Left cardiac atrium (tissue), 4 donors: ENCODE results near the gene FBXO21. TPM values are rescaled to one million over a fixed set of nuclear protein-coding genes. Genes with fewer than 3 reads are reported as not detected.
"Not testable (repeated sequence)": the region's sequence is repeated elsewhere in the genome, so short reads cannot be mapped to it uniquely, and the experiment has no call there.

Source experiments
- ATAC-seq, 2 donors: fragments of 200-7000 bp; cut with Tn5 transposase; one replicate each; pipeline ENCODE4 v1.9.1; 2020; ENCODE audit warnings: mild to moderate bottlenecking in 2 of 2, moderate library complexity in 2 of 2
- DNase-seq: peaks from one replicate; pipeline ENCODE4 v3.0.0-alpha.2; 2020
- intact Hi-C, 2 donors: fragments of 100-400 bp; cut with DNase I; formaldehyde crosslinking; loops; one replicate each; pipeline versions ENCODE4 v1.14.1 to v1.15.1; 2022 to 2023
- total RNA-seq, 2 donors: library from RNA; stranded (reverse); fragmentation: NEBNext Ultra II Directional; extraction: Animal tissue kit (Norgen Biotek cat#: 25700); gene quantifications; one replicate each; pipeline ENCODE4 v1.2.1, GENCODE V29; 2021
- donor health status: DM: no; HTN: yes; CAD: no.
- donor health status: DM: no; HTN: yes; CAD: no; lungs with severe emphysema.
- donor health status: DM: yes; HTN: yes; CAD: no.
- donor health status: Dilated cardiomyopathy.

Gene FBXO21
- total RNA-seq, 2 donors from 2014 or later, result 36.5 to 41.8 TPM

DNA sequence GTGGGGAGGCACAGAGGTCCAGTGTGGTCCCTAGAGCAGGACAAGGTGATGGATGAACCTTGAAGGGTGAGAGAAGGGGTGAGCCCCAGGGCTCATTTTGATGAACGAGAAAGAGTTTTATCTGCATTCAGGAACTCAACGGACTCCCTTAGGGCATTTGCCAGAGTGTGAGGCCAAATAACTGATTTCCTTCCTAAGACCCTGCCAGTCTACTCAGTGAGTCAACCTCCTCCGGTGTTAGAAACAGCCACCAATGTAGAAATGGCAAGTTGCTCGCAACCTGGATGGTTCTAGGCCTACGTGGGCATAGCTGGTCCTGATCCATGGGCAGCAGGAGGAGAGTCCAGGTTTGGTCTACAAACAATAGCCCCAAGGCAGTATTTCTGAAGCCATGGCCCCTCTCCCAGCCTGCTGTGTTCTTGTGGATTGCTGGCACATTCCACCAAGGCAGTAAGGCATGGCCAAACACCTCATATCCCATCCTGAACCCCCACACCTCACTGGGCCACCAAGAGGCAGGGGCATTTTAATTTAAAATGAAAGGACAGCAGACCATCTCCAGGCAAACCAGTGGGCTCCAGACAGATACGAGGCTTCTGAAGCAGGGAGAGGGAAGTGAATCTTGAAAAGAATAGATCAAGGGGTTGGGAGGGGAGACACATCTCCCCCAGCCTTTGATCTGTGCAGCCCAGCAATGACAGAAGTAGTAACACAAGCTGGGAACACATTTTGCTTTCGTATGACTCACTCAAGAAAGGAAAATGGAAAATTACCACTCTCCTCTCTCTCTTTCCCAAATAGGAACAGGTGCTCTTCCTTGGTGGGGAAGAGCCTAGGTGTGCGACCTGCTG lies 65.6 kb downstream of the FBXO21 start:
- no peak for DNase-seq
- ATAC-seq, result no peak
- intact Hi-C loops, result loop anchor here in 1 of 2 donors (10.0 kb wide), 1 partner anchor 420 kb away; no protein-coding TSS in a partner anchor

- intact Hi-C loops, result loop anchor here in 1 of 2 donors (10.0 kb wide), 1 partner anchor 417 kb away; no protein-coding TSS in a partner anchor
- no peak for ATAC-seq
- DNase-seq, result no peak
Observed at GRCh38 chr12:117121441-117121840, 68.8 kb downstream of the FBXO21 start.

- DNase-seq, result no peak
- intact Hi-C loops, result loop anchor here in 1 of 2 donors (10.0 kb wide), 1 partner anchor 416 kb away; no protein-coding TSS in a partner anchor
Observed at GRCh38 chr12:117120787-117121186, 69.5 kb downstream of the FBXO21 start.

DNA sequence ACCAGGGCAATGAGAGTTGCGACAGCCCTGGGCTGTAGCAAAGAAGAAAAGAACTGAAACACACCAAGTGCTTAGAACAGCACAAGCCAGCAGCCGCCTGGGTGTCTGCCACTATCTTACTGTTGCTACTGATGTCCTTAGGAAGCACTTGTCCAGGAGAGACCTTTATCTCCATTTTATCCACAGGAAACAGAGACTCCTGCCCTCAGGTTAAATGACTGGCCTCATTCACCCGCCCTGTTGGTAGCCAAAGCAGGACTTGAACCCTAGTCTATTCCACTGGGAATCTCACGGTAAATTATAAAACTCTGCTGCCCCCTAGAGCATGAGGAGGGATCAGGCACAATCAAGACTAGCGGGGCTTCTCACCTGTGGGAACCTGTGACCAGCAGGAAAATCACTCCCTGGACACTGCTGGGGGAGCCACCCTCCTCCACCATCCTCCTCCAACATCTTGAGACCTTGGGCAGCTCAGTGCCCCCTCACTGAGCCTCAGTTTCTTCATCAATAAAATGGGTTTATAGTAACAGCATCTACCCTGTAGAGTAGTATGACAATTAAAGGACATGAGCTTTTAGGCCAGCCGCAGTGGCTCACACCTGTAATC lies 70.6 kb downstream of the FBXO21 start:
- peak; percentile 39 to 56 for ATAC-seq
- intact Hi-C loops, result loop anchor here (1.0 to 10.0 kb wide), 4 partner anchors 92 to 417 kb away; no protein-coding TSS in a partner anchor
- DNase-seq, result no peak

More at GRCh38 chr12:117120787-117121186, 69.5 kb downstream of the FBXO21 start:
- no peak for ATAC-seq

- intact Hi-C loops, result loop anchor here (1.0 to 5.0 kb wide), 3 partner anchors 92 to 417 kb away; no protein-coding TSS in a partner anchor
- DNase-seq (no peak), ATAC-seq (peak; percentile 25 to 32)
Observed at GRCh38 chr12:117118838-117119591, 71.3 kb downstream of the FBXO21 start.

DNA sequence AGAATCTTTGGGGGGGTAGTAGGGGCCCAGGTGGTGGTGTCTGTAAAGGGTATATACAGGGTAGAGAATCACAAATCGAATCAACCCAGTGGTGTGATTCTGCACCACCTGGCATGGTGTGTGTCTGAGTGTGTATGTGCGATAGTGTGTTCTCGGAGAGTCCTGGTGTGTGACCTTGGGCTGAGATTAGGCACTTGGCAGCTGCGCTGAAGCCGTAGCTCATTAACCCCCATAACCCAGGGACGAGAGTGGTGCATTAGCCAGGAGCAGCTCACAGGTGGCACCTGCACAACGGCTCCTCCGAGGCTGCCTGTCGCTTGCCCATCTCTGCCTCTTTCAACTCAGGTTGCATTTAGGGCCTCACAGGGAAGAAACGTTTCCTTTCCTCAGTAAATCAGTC lies 75.5 kb downstream of the FBXO21 start:
- ATAC-seq (no peak), DNase-seq (no peak)
- intact Hi-C loops, result loop anchor here (5.0 kb wide), 2 partner anchors 87 to 412 kb away; no protein-coding TSS in a partner anchor

DNA sequence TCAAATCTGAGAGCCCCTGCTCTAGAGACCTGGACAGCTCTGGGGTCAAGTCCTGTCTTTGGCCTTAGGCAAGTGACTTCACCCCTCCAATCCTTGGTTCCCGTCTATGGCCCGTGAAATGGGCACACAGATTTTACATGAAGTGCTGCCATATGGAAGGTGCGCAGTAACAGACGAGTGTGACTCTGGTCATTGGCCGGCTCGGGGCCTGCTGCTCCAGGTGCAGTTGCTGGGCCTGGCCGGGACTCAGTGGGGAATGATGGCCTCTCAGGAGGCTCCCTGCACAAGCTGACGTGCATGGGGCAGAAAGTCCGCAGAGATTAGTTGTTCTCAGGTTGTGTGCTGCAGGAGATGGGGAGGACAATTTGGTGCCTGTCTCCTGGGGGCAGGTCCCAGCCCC lies 77.0 kb downstream of the FBXO21 start:
- no peak for DNase-seq
- intact Hi-C loops, result no loop called here
- ATAC-seq, result no peak

DNA sequence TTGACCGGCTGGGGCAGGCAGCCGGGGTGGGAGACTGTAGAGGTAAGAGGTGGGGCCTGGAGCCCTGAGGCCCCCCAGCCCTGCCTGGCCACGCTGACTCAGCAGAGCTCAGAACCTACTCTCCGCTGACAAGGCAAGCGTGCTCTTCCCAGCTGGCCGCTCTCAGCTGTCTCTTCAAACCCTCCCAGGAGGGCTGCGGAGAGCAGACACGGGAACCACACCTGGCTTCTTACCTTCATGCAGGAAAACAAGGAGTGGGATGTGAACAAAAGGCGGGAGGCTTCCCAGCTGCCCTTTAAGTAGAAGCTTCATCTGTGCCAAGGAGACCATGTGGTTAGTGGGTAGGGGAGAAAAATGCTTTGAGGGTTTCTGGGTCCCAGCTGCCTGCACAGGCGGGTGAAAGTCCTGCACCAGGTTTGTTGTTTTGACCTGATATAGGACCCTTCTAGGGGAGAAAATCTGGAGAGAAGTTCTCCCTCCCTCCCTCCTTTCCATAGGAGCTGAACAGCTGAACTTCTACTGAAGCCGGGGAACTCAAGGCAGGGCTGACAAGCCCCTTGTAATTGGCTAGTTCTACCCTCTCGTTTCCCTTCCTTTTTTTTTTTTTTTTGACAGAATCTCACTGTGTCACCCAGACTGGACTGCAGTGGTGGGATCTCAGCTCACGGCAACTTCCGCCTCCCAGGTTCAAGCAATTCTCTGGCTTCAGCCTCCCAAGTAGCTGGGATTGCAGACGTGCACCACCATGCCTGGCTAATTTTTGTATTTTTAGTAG lies 78.3 kb downstream of the FBXO21 start:
- intact Hi-C loops, result no loop called here
- no peak for DNase-seq
- ATAC-seq, result no peak

DNA sequence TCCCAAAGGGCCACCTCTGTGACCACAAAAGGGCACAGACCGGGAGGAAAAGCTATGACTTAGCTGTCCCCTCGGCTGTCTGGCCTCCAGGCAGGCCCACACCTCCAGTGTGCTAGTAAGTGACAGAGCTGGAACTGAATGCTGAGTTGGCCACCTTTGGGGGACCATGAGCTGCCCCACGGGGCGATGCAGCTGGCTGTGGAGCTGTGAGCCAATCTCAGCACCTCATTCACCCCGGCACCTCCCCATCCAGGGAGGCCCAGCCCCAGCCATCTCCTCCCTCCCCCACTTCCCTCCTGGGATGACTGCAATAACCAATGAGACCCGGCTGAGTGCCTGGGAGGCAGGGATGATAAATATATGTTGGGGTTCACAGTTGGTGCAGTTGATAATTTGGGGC lies 78.9 kb downstream of the FBXO21 start:
- ATAC-seq (no peak), DNase-seq (no peak)
- intact Hi-C loops, result no loop called here

GRCh38 chr12:117109943-117110635 lies 80.2 kb downstream of the FBXO21 start:
- no peak for DNase-seq
- ATAC-seq, result no peak
- intact Hi-C loops, result no loop called here

GRCh38 chr12:117105902-117106301 lies 84.4 kb downstream of the FBXO21 start:
- ATAC-seq (no peak), DNase-seq (no peak)
- intact Hi-C loops, result no loop called here

DNA sequence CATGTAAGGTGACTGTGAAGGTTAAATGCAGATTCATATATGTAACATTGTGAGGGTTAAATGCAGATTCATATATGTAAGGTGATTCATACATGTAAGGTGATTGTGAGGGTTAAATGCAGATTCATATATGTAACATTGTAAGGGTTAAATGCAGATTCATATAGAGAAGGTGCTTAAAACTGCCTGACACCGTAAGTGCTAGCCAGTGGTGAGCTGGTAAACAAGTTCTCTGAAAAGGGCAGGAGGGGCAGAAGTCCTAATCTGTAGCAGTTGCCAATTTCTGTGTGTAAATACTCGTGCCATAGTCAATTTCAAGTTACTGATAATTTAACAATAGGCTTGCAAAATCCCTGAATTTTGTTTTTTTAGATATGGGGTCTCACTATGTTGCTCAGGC lies 86.3 kb downstream of the FBXO21 start:
- ATAC-seq, DNase-seq, intact Hi-C loops: not testable (repeated sequence)

GRCh38 chr12:117102800-117103181 lies 87.5 kb downstream of the FBXO21 start:
- intact Hi-C loops, result no loop called here
- DNase-seq (no peak), ATAC-seq (no peak)

- DNase-seq (no peak), ATAC-seq (no peak)
- intact Hi-C loops, result no loop called here
Observed at GRCh38 chr12:117101953-117102799, 88.1 kb downstream of the FBXO21 start.

DNA sequence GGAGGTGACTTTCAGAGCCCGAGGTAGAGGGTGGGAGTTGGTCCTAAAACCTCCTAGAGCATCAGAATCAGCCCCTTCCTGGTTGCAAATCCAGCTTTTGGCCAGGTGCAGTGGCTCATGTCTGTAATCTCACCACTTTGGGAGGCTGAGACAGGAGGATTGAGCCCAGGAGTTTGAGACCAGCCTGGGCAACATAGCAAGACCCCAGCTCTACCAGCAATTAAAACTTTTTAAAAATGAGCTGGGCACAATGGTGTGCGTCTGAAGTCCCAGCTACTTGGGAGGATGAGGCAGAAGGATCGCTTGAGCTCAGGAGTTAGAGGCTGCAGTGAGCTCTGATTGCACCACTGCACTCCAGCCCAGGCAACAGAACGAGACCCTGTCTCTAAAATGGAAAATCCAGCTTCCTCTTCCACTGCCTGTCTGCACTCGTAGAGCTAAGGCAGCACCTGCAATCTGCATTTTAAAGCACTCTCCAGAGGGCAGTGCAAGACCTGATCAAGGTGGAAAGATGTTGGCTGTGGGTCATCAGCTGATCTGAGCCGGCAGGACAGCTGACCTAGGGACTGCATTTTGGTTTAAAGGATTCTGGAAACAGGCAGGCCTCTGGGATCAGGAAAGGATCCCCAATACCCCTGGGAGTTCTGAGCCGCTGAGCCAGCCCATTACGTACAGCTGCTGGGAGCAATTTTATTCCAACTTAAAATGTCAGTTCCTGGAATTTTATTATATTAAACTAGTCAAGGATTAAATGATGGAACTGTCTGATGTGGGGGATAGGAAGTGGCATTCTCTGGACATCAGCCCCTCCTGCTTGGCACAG lies 89.2 kb downstream of the FBXO21 start:
- intact Hi-C loops, result no loop called here
- DNase-seq (no peak), ATAC-seq (no peak)

- no peak for DNase-seq
- intact Hi-C loops, result no loop called here
- ATAC-seq, result peak; percentile 18 to 38
Observed at GRCh38 chr12:117100251-117100650, 90.0 kb downstream of the FBXO21 start.
